ENCODE measurements around the gene EPHA7.

Gene EPHA7

DNA sequence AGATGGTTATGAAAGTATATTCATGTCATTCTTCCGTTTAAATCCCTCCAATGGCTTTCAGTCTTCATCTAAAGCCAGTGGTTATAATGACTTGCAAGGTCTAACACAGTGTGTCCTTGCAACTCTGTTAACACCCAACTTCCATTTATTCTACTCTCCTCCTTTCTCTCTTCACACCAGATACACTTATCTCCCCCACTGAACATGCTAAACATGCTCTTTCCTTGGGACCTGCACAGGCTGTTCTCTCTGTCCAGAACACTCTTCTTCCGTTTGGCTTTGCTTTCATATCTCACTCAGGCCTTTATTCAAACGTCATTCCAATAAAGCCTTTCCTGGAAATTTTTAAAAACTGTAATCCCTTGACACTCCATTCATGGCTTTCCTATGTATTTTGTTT, 91.5 kb downstream of the EPHA7 start:
- Histone ChIP-seq H3K4me1 (ENCODE audit: control insufficient read depth, insufficient read depth, low read length) (no peaks in the 10 kb centered on the region), H3K27me3 (ENCODE audit: control insufficient read depth, insufficient read depth, low read length) (no peaks in the 10 kb centered on the region), H3K4me3 (ENCODE audit: low read length) (no peak overlapping the region), H3K27ac (ENCODE audit: low read length) (no peak overlapping the region), H3K9me3 (ENCODE audit: control insufficient read depth, insufficient read depth, low read length) (no peaks in the 10 kb centered on the region), H3K36me3 (ENCODE audit: control insufficient read depth, insufficient read depth, low read length) (no peaks in the 10 kb centered on the region)
- no CpG with 5 or more reads among the region's 3 CpGs for WGBS (ENCODE audit: insufficient coverage, insufficient read length)
- DNase-seq (ENCODE audit: low read depth, low spot score), result no peak

DNA sequence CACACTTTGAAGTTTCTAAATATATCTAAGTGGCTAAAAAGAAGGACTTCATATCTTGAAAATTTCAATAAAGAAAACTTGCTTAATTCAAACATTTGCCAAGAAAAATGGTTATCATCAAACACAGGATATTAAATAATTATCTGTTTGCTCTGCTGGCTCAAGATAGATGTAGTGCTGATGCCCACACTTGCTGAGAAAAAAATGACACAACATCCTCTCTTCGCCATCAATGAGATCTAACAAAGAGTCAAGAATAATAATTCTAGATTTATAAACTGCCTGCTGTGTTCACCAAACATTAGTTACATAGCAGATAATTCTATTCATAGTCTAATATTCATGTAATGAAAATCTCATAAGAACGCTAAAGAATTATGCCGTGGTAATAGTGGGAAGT, 93.6 kb downstream of the EPHA7 start:
- no peaks in the 10 kb centered on the region for H3K36me3 ChIP-seq (ENCODE audit: control insufficient read depth, insufficient read depth, low read length)
- H3K27ac ChIP-seq (ENCODE audit: low read length), result no peak overlapping the region
- no peak overlapping the region for H3K4me3 ChIP-seq (ENCODE audit: low read length)
- H3K9me3 ChIP-seq (ENCODE audit: control insufficient read depth, insufficient read depth, low read length), result no peaks in the 10 kb centered on the region
- WGBS (ENCODE audit: insufficient coverage, insufficient read length), result no CpG with 5 or more reads among the region's 3 CpGs
- H3K27me3 ChIP-seq (ENCODE audit: control insufficient read depth, insufficient read depth, low read length), result no peaks in the 10 kb centered on the region
- H3K4me1 ChIP-seq (ENCODE audit: control insufficient read depth, insufficient read depth, low read length), result no peaks in the 10 kb centered on the region
- DNase-seq (ENCODE audit: low read depth, low spot score), result no peak

GRCh38 chr6:93323630-93324029, 95.7 kb downstream of the EPHA7 start:
- no peaks in the 10 kb centered on the region for H3K4me1 ChIP-seq (ENCODE audit: control insufficient read depth, insufficient read depth, low read length)
- no peak overlapping the region for H3K27ac ChIP-seq (ENCODE audit: low read length)
- H3K9me3 ChIP-seq (ENCODE audit: control insufficient read depth, insufficient read depth, low read length), result no peaks in the 10 kb centered on the region
- no peaks in the 10 kb centered on the region for H3K27me3 ChIP-seq (ENCODE audit: control insufficient read depth, insufficient read depth, low read length)
- no peaks in the 10 kb centered on the region for H3K36me3 ChIP-seq (ENCODE audit: control insufficient read depth, insufficient read depth, low read length)
- H3K4me3 ChIP-seq (ENCODE audit: low read length), result no peak overlapping the region
- no CpG with 5 or more reads among the region's 1 CpG for WGBS (ENCODE audit: insufficient coverage, insufficient read length)
- no peak for DNase-seq (ENCODE audit: low read depth, low spot score)

- H3K4me3 ChIP-seq (ENCODE audit: low read length), result no peak overlapping the region
- no peaks in the 10 kb centered on the region for H3K9me3 ChIP-seq (ENCODE audit: control insufficient read depth, insufficient read depth, low read length)
- no peaks in the 10 kb centered on the region for H3K27me3 ChIP-seq (ENCODE audit: control insufficient read depth, insufficient read depth, low read length)
- H3K4me1 ChIP-seq (ENCODE audit: control insufficient read depth, insufficient read depth, low read length), result no peaks in the 10 kb centered on the region
- no peak for DNase-seq (ENCODE audit: low read depth, low spot score)
- no peaks in the 10 kb centered on the region for H3K36me3 ChIP-seq (ENCODE audit: control insufficient read depth, insufficient read depth, low read length)
- no CpG with 5 or more reads among the region's 1 CpG for WGBS (ENCODE audit: insufficient coverage, insufficient read length)
- H3K27ac ChIP-seq (ENCODE audit: low read length), result no peak overlapping the region
Measured at GRCh38 chr6:93322651-93323050, 96.7 kb downstream of the EPHA7 start.

DNA sequence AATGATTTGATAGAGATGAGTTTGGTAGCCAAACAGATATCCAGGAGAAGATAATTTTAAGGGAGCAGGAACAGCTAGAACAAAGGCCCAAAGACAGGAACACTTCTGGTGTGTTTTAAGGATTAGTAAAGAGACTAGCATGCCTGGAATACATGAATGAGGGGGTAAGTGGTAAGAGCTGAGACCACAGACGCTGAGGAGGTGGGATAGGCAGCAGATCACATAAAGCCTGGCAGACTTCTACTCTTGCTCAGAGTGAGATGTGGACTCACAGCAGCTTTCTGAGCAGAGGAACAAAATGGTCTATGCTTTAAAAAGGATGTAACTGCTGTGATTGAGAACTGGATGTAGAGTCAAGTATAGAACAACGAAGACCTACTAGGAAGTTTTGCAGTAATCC, 100.1 kb downstream of the EPHA7 start:
- Histone ChIP-seq H3K36me3 (ENCODE audit: control insufficient read depth, insufficient read depth, low read length) (no peaks in the 10 kb centered on the region), H3K9me3 (ENCODE audit: control insufficient read depth, insufficient read depth, low read length) (no peaks in the 10 kb centered on the region), H3K27me3 (ENCODE audit: control insufficient read depth, insufficient read depth, low read length) (no peaks in the 10 kb centered on the region), H3K4me1 (ENCODE audit: control insufficient read depth, insufficient read depth, low read length) (no peaks in the 10 kb centered on the region), H3K27ac (ENCODE audit: low read length) (no peak overlapping the region), H3K4me3 (ENCODE audit: low read length) (no peak overlapping the region)
- no CpG with 5 or more reads among the region's 2 CpGs for WGBS (ENCODE audit: insufficient coverage, insufficient read length)
- no peak for DNase-seq (ENCODE audit: low read depth, low spot score)

- no peaks in the 10 kb centered on the region for H3K27me3 ChIP-seq (ENCODE audit: control insufficient read depth, insufficient read depth, low read length)
- no CpG with 5 or more reads among the region's 1 CpG for WGBS (ENCODE audit: insufficient coverage, insufficient read length)
- no peak overlapping the region for H3K27ac ChIP-seq (ENCODE audit: low read length)
- no peaks in the 10 kb centered on the region for H3K9me3 ChIP-seq (ENCODE audit: control insufficient read depth, insufficient read depth, low read length)
- DNase-seq (ENCODE audit: low read depth, low spot score), result no peak
- H3K4me3 ChIP-seq (ENCODE audit: low read length), result no peak overlapping the region
- no peaks in the 10 kb centered on the region for H3K36me3 ChIP-seq (ENCODE audit: control insufficient read depth, insufficient read depth, low read length)
- no peaks in the 10 kb centered on the region for H3K4me1 ChIP-seq (ENCODE audit: control insufficient read depth, insufficient read depth, low read length)
Measured at GRCh38 chr6:93318121-93318520, 101.2 kb downstream of the EPHA7 start.

DNA sequence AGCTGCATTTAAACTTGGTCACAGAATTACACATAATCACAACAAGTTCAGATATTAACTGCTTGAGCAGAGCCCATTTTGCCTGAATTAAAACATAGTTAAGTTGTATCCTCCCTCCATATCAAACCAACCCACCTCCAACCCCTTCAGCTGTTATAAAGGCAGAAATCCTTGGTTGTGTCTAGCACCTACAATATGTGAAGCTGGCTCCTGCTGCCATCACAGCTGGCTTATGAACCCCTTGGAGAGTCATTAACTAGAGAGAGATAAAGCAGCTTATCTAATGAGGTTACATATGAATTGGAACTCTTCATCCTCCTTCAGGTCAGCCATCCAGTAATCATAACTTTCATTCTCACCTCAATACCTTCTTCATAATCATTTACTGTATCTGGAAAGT, 101.8 kb downstream of the EPHA7 start:
- Histone ChIP-seq H3K27ac (ENCODE audit: low read length) (no peak overlapping the region), H3K9me3 (ENCODE audit: control insufficient read depth, insufficient read depth, low read length) (no peaks in the 10 kb centered on the region), H3K4me3 (ENCODE audit: low read length) (no peak overlapping the region), H3K36me3 (ENCODE audit: control insufficient read depth, insufficient read depth, low read length) (no peaks in the 10 kb centered on the region), H3K4me1 (ENCODE audit: control insufficient read depth, insufficient read depth, low read length) (no peaks in the 10 kb centered on the region), H3K27me3 (ENCODE audit: control insufficient read depth, insufficient read depth, low read length) (no peaks in the 10 kb centered on the region)
- DNase-seq (ENCODE audit: low read depth, low spot score), result no peak

DNA sequence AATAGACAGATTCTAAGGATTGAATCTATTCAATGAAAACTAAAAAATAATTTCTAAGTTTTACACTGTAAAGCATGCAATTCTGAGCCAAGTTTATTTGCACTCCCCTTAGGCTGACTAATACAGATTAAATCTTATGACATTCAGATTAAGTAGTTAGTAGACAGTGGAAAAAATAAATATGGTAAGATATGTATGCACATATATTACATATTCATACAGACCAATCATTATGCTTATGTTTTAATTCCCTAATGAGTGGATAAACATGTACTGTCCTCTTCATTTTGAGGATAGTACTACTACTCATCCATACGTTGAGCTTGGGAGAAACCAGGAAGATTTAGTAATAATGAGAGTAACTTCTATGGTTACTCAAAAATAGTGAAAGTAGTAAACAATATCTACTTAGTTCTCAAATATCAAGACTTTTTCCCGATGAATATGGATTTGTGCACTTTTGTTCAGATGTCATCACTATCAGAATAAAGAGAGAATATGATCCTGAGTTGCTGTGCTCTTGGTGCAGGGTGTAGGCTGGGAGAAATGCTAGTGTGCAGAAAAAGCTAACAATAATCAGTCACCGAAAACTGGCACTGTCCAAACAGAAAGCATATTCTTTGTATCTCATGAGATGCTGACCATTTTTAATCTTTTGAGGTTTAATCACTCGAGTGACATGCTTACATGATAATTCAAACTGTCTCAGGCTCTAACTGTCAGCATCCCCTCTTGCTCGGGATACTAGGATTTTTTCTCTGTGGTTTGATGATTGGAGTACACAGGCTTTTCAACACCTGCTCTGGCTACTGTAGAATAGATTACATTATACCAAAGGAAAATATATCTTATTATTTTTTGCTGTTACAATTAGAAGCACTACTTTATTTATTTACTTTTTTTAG, 111.6 kb downstream of the EPHA7 start:
- no CpG with 5 or more reads among the region's 5 CpGs for WGBS (ENCODE audit: insufficient coverage, insufficient read length)
- no peaks in the 10 kb centered on the region for H3K4me1 ChIP-seq (ENCODE audit: control insufficient read depth, insufficient read depth, low read length)
- H3K9me3 ChIP-seq (ENCODE audit: control insufficient read depth, insufficient read depth, low read length), result no peaks in the 10 kb centered on the region
- no peak overlapping the region for H3K4me3 ChIP-seq (ENCODE audit: low read length)
- H3K27ac ChIP-seq (ENCODE audit: low read length), result no peak overlapping the region
- H3K36me3 ChIP-seq (ENCODE audit: control insufficient read depth, insufficient read depth, low read length), result no peaks in the 10 kb centered on the region
- no peak for DNase-seq (ENCODE audit: low read depth, low spot score)
- H3K27me3 ChIP-seq (ENCODE audit: control insufficient read depth, insufficient read depth, low read length), result no peaks in the 10 kb centered on the region

GRCh38 chr6:93305088-93305487, 114.3 kb downstream of the EPHA7 start:
- no peaks in the 10 kb centered on the region for H3K9me3 ChIP-seq (ENCODE audit: control insufficient read depth, insufficient read depth, low read length)

GRCh38 chr6:93304505-93304904, 114.9 kb downstream of the EPHA7 start:
- no peaks in the 10 kb centered on the region for H3K27me3 ChIP-seq (ENCODE audit: control insufficient read depth, insufficient read depth, low read length)
- no peak overlapping the region for H3K27ac ChIP-seq (ENCODE audit: low read length)
- H3K4me3 ChIP-seq (ENCODE audit: low read length), result no peak overlapping the region
- no peak for DNase-seq (ENCODE audit: low read depth, low spot score)
- H3K9me3 ChIP-seq (ENCODE audit: control insufficient read depth, insufficient read depth, low read length), result no peaks in the 10 kb centered on the region
- H3K4me1 ChIP-seq (ENCODE audit: control insufficient read depth, insufficient read depth, low read length), result no peaks in the 10 kb centered on the region
- WGBS (ENCODE audit: insufficient coverage, insufficient read length), result no CpG with 5 or more reads among the region's 1 CpG
- H3K36me3 ChIP-seq (ENCODE audit: control insufficient read depth, insufficient read depth, low read length), result no peaks in the 10 kb centered on the region

More at GRCh38 chr6:93305088-93305487, 114.3 kb downstream of the EPHA7 start:
- no peak overlapping the region for H3K27ac ChIP-seq (ENCODE audit: low read length)
- H3K4me1 ChIP-seq (ENCODE audit: control insufficient read depth, insufficient read depth, low read length), result no peaks in the 10 kb centered on the region
- no peak for DNase-seq (ENCODE audit: low read depth, low spot score)
- H3K27me3 ChIP-seq (ENCODE audit: control insufficient read depth, insufficient read depth, low read length), result no peaks in the 10 kb centered on the region
- no peak overlapping the region for H3K4me3 ChIP-seq (ENCODE audit: low read length)
- no peaks in the 10 kb centered on the region for H3K36me3 ChIP-seq (ENCODE audit: control insufficient read depth, insufficient read depth, low read length)

GRCh38 chr6:93300661-93301060, 118.7 kb downstream of the EPHA7 start:
- H3K4me1 ChIP-seq (ENCODE audit: control insufficient read depth, insufficient read depth, low read length), result no peaks in the 10 kb centered on the region
- H3K4me3 ChIP-seq (ENCODE audit: low read length), result no peak overlapping the region
- no peak for DNase-seq (ENCODE audit: low read depth, low spot score)
- no peak overlapping the region for H3K27ac ChIP-seq (ENCODE audit: low read length)
- no CpG with 5 or more reads among the region's 3 CpGs for WGBS (ENCODE audit: insufficient coverage, insufficient read length)
- no peaks in the 10 kb centered on the region for H3K9me3 ChIP-seq (ENCODE audit: control insufficient read depth, insufficient read depth, low read length)
- no peaks in the 10 kb centered on the region for H3K27me3 ChIP-seq (ENCODE audit: control insufficient read depth, insufficient read depth, low read length)
- H3K36me3 ChIP-seq (ENCODE audit: control insufficient read depth, insufficient read depth, low read length), result no peaks in the 10 kb centered on the region
